Ureter (tissue), 1 donor: ENCODE results near the gene KLHL20. TPM values are rescaled to one million over a fixed set of nuclear protein-coding genes. Genes with fewer than 3 reads are reported as not detected.

ENCODE experiments used
- DNase-seq: peaks from one replicate; pipeline ENCODE4 v3.0.0-alpha.2; 2020; ENCODE audit warnings: low spot score
- total RNA-seq: library from RNA; stranded (reverse); gene quantifications from one replicate; pipeline ENCODE4 v1.2.4, GENCODE V29; 2023
- donor health status: DM: yes; HTN: yes; CAD: no.

Gene KLHL20
- total RNA-seq, 1 donor from 2014 or later = 28.8 TPM

DNA sequence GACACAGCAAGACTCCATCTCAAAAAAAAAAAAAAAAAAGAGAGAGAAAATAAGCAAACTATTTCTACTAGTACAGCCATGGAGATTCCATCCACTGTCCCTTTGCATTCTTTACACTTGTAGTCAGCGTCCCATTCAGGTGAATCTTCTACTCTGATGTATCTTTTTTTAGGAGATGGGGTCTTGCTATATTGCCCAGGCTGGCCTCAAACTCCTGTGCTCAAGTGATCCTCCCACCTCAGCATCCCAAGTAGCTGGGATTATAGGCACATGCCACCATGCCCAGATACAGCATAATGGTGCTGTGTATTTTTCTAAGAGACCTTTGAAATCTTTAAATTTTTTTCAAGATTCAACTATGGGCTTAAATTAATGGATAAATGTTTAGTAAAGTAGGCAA is 118.0 kb downstream of the KLHL20 start:
- no peak for DNase-seq

Other genes with a start within 250 kb of the KLHL20 start
- gene PRDX6, start 237.6 kb upstream of the KLHL20 start, total RNA-seq = 167 TPM
- not detected for gene SLC9C2, start 111.9 kb upstream of the KLHL20 start, total RNA-seq
- gene TEX50, start 79.6 kb upstream of the KLHL20 start, total RNA-seq = not detected
- gene ANKRD45, start 45.1 kb upstream of the KLHL20 start, total RNA-seq = 0.47 TPM
- 17.5 TPM for gene DARS2, start 109.7 kb downstream of the KLHL20 start, total RNA-seq
- 4.2 TPM for gene CENPL, start 109.9 kb downstream of the KLHL20 start, total RNA-seq
- gene GAS5, start 153.0 kb downstream of the KLHL20 start, total RNA-seq = 543 TPM
- 20.4 TPM for gene ZBTB37, start 153.4 kb downstream of the KLHL20 start, total RNA-seq
- gene SERPINC1, start 202.3 kb downstream of the KLHL20 start, total RNA-seq = 0.44 TPM